B cell (primary cell): ENCODE results near the gene GPR152.

Experiments used
- EZH2 ChIP-seq: IDR thresholded peaks from 2 replicates; pipeline ENCODE4 v1.6.1; 2012; ENCODE audit warnings: borderline replicate concordance, low read depth, mild to moderate bottlenecking, moderate library complexity, low read length; ENCODE audit not compliant: insufficient read depth, poor library complexity, severe bottlenecking
- TF ChIP-seq, protein P1 (sequence below): fragments of 200-600 bp; IDR thresholded peaks from one replicate; pipeline ENCODE4 v1.8.0; 2022; ENCODE audit warnings: antibody characterized with exemption, mild to moderate bottlenecking

DNA sequence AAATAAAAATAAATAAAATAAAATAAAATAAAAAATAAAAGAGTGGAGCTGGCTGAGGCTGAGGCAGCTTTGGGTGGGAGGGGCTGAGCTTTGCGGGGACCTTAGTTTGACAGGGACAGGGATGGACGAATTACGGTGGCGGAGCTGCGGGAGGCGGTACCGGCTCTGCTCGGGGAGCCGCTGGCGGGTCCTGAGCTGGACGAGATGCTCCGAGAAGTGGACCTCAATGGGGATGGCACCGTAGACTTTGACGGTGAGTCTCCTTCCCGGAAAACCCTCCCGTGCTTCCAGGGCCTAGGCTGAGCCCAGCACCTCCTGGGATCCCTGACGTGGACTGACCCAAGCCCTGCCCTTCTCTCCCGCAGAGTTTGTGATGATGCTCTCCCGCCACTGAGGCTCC, 5.7 kb upstream of the GPR152 start:
- TF ChIP-seq, protein P1, sequence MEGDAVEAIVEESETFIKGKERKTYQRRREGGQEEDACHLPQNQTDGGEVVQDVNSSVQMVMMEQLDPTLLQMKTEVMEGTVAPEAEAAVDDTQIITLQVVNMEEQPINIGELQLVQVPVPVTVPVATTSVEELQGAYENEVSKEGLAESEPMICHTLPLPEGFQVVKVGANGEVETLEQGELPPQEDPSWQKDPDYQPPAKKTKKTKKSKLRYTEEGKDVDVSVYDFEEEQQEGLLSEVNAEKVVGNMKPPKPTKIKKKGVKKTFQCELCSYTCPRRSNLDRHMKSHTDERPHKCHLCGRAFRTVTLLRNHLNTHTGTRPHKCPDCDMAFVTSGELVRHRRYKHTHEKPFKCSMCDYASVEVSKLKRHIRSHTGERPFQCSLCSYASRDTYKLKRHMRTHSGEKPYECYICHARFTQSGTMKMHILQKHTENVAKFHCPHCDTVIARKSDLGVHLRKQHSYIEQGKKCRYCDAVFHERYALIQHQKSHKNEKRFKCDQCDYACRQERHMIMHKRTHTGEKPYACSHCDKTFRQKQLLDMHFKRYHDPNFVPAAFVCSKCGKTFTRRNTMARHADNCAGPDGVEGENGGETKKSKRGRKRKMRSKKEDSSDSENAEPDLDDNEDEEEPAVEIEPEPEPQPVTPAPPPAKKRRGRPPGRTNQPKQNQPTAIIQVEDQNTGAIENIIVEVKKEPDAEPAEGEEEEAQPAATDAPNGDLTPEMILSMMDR: no peak
- TF ChIP-seq EZH2: no peak
